Ovary (tissue), 9 donors: ENCODE measurements around the gene DIPK2B. TPM values are rescaled to one million over a fixed set of nuclear protein-coding genes. Genes with fewer than 3 reads are reported as not detected.

Experiments used
- DNase-seq, 5 donors: peaks; one replicate each; pipeline ENCODE4 v3.0.0-alpha.2; 2019 to 2020
- H3K27ac ChIP-seq, 2 donors: fragments of 200-600 bp; one replicate each; pipeline versions ENCODE4 v1.5.1 to v1.8.0; 2019 to 2022
- H3K27me3 ChIP-seq: fragments of 200-600 bp; one replicate; pipeline ENCODE4 v1.8.0; 2022
- H3K36me3 ChIP-seq: fragments of 200-600 bp; sonication (generic); one replicate; pipeline ENCODE4 v1.5.1; 2019
- H3K4me1 ChIP-seq: one replicate; pipeline ENCODE4 v1.8.1; 2013; ENCODE audit warnings: mild to moderate bottlenecking, moderate library complexity; ENCODE audit not compliant: insufficient read depth
- H3K4me3 ChIP-seq: fragments of 200-600 bp; sonication (generic); one replicate; pipeline ENCODE4 v1.5.1; 2017
- H3K9me3 ChIP-seq, 2 donors: fragments of 200-600 bp in 1 of 2; sonication (generic) in 1 of 2; one replicate each; pipeline versions ENCODE4 v1.5.1 to v1.8.1; 2013 to 2019; ENCODE audit warnings: mild to moderate bottlenecking in 1 of 2, moderate library complexity in 1 of 2
- EP300 ChIP-seq: sonication (generic); formaldehyde crosslinking; IDR thresholded peaks from one replicate; pipeline ENCODE4 v1.6.1; 2017; ENCODE audit warnings: antibody characterized with exemption
- POLR2A ChIP-seq: fragments of 450-650 bp; IDR thresholded peaks from one replicate; pipeline ENCODE4 v1.6.1; 2017; ENCODE audit warnings: antibody characterized with exemption, mild to moderate bottlenecking, moderate library complexity
- WGBS, 3 donors: extraction: QIAGEN DNeasy Blood & Tissue Kit in 1 of 3; methylation state at CpG; one replicate each; pipeline versions ENCODE4 v1.1.5 to v1.1.7; 2013 to 2017; 5-methylcytosine and 5-hydroxymethylcytosine counted together
- intact Hi-C, 4 donors: fragments of 100-400 bp; cut with DNase I; formaldehyde crosslinking; loops; one replicate each; pipeline versions ENCODE4 v1.11.0 to v1.15.1; 2022 to 2023
- polyA plus RNA-seq, 2 donors: library from polyadenylated mRNA; stranded (reverse); fragments of 200-250 nt in 1 of 2; fragments of 350-450 nt in 1 of 2; fragmentation: Illumina TruSeq in 1 of 2; extraction: RNeasy Lipid Tissue Mini Kit (QIAGEN cat#74804) in 1 of 2; gene quantifications; one replicate each; pipeline ENCODE4 v1.2.3, GENCODE V29; 2013 to 2014
- total RNA-seq, 7 donors: library from RNA; depleted of rRNA in 2 of 7; stranded (reverse); fragments of >200 nt in 2 of 7; fragmentation: NEBNext Ultra II Directional in 3 of 7; extraction: Animal tissue kit (Norgen Biotek cat#: 25700) in 3 of 7; gene quantifications; one replicate each; pipeline versions ENCODE4 v1.1.0 to v1.2.4, GENCODE V29; 2016 to 2023
- TF ChIP-seq, protein P1 (sequence below), 3 donors: fragments of 450-650 bp in 2 of 3; fragments of 200-600 bp in 1 of 3; IDR thresholded peaks; one replicate each; pipeline versions ENCODE4 v1.5.1 to v1.8.0; 2016 to 2022; ENCODE audit warnings: antibody characterized with exemption in 3 of 3, mild to moderate bottlenecking in 1 of 3
- donor health status: DM: no; HTN: no; CAD: no; lungs with moderate emphysema.
- donor health status: DM: no; HTN: no; CAD: no.
- donor health status: Bipolar disorder and iron deficiency.
- donor health status: DM: yes; HTN: yes; CAD: no.
- donor health status: DM: no; HTN: no; CAD: no.
- donor health status: DM: yes; HTN: yes; CAD: no.

The DIPK2B gene
- total and polyA plus RNA-seq, 9 donors: 3.6 to 34.1 (median 8.8) TPM

GRCh38 chrX:45164995-45165394 is 35.7 kb downstream of the DIPK2B start:
- H3K27ac ChIP-seq: no peak overlapping the region
- DNase-seq: no peak

GRCh38 chrX:45164021-45164621 is 36.6 kb downstream of the DIPK2B start:
- no peaks in the 10 kb centered on the region for H3K4me1 ChIP-seq
- H3K36me3 ChIP-seq: no peaks in the 10 kb centered on the region
- TF ChIP-seq EP300 (no peak), POLR2A (no peak)
- TF ChIP-seq, protein P1, sequence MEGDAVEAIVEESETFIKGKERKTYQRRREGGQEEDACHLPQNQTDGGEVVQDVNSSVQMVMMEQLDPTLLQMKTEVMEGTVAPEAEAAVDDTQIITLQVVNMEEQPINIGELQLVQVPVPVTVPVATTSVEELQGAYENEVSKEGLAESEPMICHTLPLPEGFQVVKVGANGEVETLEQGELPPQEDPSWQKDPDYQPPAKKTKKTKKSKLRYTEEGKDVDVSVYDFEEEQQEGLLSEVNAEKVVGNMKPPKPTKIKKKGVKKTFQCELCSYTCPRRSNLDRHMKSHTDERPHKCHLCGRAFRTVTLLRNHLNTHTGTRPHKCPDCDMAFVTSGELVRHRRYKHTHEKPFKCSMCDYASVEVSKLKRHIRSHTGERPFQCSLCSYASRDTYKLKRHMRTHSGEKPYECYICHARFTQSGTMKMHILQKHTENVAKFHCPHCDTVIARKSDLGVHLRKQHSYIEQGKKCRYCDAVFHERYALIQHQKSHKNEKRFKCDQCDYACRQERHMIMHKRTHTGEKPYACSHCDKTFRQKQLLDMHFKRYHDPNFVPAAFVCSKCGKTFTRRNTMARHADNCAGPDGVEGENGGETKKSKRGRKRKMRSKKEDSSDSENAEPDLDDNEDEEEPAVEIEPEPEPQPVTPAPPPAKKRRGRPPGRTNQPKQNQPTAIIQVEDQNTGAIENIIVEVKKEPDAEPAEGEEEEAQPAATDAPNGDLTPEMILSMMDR (IDR thresholded peaks at IDR 0.05): no peak
- no peak overlapping the region for H3K4me3 ChIP-seq
- H3K27me3 ChIP-seq: no peaks in the 10 kb centered on the region
- WGBS, 3 donors: 59 to 71% (median 66%) methylated on average over 1 of the region's 1 CpG
- intact Hi-C loops: no loop called here
- no peak overlapping the region for H3K27ac ChIP-seq
- H3K9me3 ChIP-seq: no peaks in the 10 kb centered on the region
- DNase-seq: peak in 1 of 5 donors; percentile 42

More at GRCh38 chrX:45164995-45165394, 35.7 kb downstream of the DIPK2B start:
- 75 to 89% (median 76%) methylated on average over 1 of the region's 1 CpG for WGBS, 3 donors
- no peaks in the 10 kb centered on the region for H3K4me1 ChIP-seq
- no peaks in the 10 kb centered on the region for H3K27me3 ChIP-seq
- H3K4me3 ChIP-seq: no peak overlapping the region
- TF ChIP-seq POLR2A: no peak
- no peaks in the 10 kb centered on the region for H3K36me3 ChIP-seq
- intact Hi-C loops: no loop called here
- no peaks in the 10 kb centered on the region for H3K9me3 ChIP-seq

- 70 to 86% (median 71%) methylated on average over 22 of the region's 22 CpGs for WGBS, 3 donors
- peaks cover 2% of the 10 kb centered on the region for H3K4me1 ChIP-seq
- H3K27me3 ChIP-seq: no peaks in the 10 kb centered on the region
- H3K9me3 ChIP-seq: no peaks in the 10 kb centered on the region
- H3K4me3 ChIP-seq: no peak overlapping the region
- TF ChIP-seq EP300: no peak
- H3K36me3 ChIP-seq: no peaks in the 10 kb centered on the region
- no peak overlapping the region for H3K27ac ChIP-seq
- DNase-seq: no peak
- intact Hi-C loops: no loop called here
Measured at GRCh38 chrX:45157647-45158046, 43.0 kb downstream of the DIPK2B start.

- Histone ChIP-seq H3K27ac (no peak overlapping the region), H3K4me3 (no peak overlapping the region), H3K27me3 (no peaks in the 10 kb centered on the region), H3K4me1 (peaks cover 2% of the 10 kb centered on the region), H3K9me3 (no peaks in the 10 kb centered on the region), H3K36me3 (no peaks in the 10 kb centered on the region)
- intact Hi-C loops: no loop called here
- no peak for DNase-seq
- TF ChIP-seq, protein P1 (IDR thresholded peaks at IDR 0.05): no peak
- no peak for TF ChIP-seq EP300
- TF ChIP-seq POLR2A: no peak
Measured at GRCh38 chrX:45154462-45154861, 46.2 kb downstream of the DIPK2B start.

GRCh38 chrX:45154033-45154360 is 46.7 kb downstream of the DIPK2B start:
- Histone ChIP-seq H3K36me3 (no peaks in the 10 kb centered on the region), H3K27ac (no peak overlapping the region), H3K4me1 (peaks cover 2% of the 10 kb centered on the region), H3K9me3 (no peaks in the 10 kb centered on the region), H3K27me3 (no peaks in the 10 kb centered on the region), H3K4me3 (no peak overlapping the region)
- intact Hi-C loops: no loop called here
- TF ChIP-seq, protein P1 (IDR thresholded peaks at IDR 0.05): no peak
- TF ChIP-seq EP300 (no peak), POLR2A (no peak)
- DNase-seq: no peak
- WGBS, 3 donors: 69 to 80% (median 75%) methylated on average over 4 of the region's 4 CpGs
